ENCODE measurements around the gene FAM222B.
A peak's percentile ranks its signal among the peaks of the same experiment; 100 is the strongest.
"Not testable (repeated sequence)": the region's sequence is repeated elsewhere in the genome, so short reads cannot be mapped to it uniquely, and the experiment has no call there.

FAM222B gene, protein sequence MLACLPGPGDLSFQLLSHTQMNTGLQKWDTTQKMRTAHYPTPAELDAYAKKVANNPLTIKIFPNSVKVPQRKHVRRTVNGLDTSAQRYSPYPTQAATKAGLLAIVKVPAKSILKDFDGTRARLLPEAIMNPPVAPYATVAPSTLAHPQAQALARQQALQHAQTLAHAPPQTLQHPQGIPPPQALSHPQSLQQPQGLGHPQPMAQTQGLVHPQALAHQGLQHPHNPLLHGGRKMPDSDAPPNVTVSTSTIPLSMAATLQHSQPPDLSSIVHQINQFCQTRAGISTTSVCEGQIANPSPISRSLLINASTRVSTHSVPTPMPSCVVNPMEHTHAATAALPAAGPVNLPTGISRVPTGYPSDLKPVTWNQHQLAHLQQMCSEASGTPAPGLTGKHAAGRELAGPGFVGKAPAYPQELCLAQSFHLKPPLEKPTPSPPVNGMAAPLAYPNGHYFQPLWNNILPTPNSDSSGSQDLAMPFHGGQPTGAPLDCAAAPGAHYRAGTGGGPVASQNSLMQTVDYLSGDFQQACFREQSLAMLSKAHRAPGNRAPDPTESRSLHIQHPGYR

DNA sequence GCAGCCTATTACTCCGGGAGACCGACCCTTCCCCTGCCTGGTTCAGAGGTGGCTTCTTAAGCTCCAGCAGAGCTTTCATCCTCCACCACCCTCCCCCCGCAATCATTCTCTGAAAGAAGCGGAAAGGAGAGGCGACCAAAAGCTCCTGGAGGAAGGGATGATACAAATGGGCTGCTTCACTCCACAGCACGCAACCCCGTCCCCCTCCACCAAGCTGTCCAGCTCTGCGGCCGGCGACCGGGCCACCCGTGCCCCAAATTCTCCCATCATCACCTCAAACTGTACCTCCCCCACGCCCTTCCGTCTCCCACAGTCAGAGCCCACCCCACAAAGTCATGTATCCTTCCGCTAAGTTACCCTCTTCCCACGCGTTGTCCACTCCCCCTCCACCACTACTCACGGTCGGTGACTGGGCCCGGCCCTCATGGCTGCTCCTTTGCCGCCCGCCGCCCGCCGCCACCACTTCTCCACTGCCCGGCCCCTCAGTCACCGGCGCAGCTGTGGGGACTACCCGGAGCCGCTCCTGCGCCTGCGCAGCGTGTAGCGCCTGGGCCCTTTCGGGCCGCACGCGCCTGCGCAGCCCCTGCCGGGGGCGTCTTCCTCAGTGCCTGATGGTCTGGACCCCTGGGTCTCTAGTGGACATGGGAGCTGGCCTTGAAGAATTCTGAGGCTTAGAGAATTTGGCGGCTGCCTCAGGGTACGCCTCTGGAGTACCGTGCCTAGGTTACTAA, at the start of gene FAM222B:
TSS of gene FAM222B (minus strand) at position 509 of the 731 bp plus-strand sequence. CDS start 76,123 bp downstream, outside the sequence.
- DNase-seq: peak; percentile 89 to 91

DNA sequence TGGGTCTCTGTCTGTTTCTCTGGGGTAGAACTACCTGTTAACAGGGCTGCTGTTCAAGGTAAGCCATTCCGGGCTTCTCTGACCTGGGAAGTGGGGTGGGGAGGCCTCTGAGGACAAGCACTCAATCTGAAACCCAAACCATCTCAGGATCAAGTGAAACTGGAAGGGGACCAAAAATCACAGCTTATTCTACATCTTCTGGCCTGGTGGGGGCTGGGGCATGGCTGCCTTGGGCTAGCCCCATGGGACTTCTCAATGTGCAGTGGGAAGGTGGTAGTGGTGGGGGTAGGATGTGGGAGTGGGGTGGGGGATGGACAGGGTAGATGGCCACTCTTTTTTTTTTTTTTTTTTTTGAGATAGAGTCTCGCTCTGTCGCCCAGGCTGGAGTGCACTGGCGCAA, 49.4 kb upstream of the FAM222B start:
- no peak for DNase-seq

GRCh38 chr17:28891201-28891600, 48.6 kb upstream of the FAM222B start:
- DNase-seq: no peak

DNA sequence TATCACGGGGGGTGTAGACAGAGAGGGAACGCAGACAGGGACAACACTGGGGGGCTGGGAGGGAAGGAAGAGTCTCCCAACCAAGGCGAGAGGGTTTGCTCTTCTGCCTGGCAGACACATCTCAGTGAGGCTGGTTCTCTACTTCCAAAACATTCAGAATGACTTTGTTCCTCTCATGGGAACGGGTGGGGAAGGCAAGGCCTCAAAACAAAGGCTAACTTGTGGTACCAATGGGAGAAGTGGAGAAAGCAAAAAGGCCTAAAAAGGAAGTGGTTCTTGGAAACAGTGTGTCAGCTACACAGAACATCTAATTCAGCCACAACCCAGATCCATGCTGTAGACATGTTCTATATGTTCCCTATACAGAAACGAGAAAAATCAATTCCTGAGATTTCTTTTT, 47.4 kb upstream of the FAM222B start:
- no peak for DNase-seq

DNA sequence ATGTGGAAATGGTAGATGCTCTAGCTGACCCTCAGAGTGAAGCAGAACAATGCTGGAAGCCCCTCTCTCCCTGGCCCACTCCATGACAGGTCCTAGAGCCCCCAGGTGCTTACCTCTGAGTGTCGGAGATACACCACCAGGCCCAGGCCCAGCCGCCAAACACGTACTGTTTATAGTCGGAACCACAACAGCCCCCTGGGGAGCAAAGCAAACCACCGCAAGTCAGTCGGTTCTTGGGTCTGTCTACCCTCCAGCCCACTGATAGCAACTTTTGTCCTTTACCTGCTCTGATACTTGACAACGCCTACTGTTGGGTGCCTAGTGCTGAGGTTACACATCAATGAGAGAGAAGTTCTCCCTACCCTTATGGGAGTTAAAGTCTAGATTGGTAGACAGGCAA, 46.2 kb upstream of the FAM222B start:
- DNase-seq: no peak

- no peak for DNase-seq
These were observed 45.4 kb upstream of the FAM222B start for GRCh38 chr17:28887871-28888471.

- DNase-seq: no peak
These were observed 43.4 kb upstream of the FAM222B start for GRCh38 chr17:28885951-28886350.

DNA sequence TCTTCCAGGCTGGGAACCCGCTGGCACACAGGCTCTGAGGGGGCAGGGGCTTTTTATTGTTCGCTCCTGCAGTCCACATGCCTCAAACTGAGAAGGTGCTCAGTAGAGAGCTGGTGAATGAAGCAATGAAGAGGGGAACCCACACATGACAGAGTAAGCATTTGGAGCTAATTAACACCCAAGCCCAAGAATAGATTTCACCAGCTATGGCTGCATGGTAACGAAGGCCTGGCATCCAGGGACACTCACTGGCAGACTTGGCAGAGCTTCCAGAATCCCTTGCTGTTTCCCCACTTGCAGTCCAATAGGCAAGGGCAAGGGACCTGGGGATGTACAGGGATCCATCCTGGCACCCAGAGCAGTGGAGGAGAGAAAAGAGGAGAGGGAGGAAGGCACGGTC, 42.8 kb upstream of the FAM222B start:
- DNase-seq: no peak

GRCh38 chr17:28883967-28884702, 41.5 kb upstream of the FAM222B start:
- no peak for DNase-seq

- no peak for DNase-seq
These were observed 39.7 kb upstream of the FAM222B start for GRCh38 chr17:28882154-28882895.

DNA sequence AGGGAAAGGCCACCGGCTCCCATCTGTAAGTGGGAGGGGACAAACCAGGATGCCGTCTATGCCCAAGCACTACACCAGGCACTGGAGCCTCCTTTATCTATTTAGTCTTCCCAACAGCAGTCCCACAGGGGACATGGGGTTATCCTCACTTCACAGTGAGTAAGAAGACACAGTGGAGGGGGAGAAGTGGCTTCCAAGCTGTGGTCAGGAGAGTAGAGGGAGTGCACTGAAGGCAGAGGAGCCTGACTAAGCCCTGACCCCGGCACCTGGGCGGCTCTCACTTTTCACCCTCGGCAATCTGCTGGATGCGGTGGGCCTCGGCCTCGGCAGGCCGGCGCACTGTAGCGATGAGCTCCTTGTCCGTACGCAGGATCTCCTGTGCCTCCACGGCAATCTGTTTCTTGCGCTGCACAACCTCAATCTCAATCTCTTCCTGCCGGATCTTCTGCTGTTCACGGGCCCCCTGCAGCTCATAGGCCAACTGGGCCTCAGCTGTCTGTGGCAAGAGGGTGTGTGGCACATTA, 39.0 kb upstream of the FAM222B start:
- DNase-seq: no peak

DNA sequence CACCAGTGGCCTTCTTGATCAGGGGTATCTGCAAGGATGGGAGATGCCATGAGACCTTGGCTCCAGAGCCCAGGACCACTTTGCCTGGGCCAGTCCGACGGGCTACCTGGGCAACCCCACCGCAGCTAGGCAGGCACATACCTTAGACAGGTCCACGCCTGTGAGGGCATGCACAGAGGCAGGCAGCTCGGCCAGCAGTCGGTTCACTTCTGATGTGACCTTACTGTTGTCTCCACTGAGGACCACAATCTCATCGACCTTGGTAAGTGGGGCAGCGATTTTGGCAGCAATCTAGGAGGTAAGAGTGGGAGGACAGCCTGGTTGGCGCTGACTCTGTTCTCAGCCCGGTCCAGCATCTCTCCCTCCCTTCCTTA, 38.0 kb upstream of the FAM222B start:
- DNase-seq: no peak

GRCh38 chr17:28879886-28880571, 37.4 kb upstream of the FAM222B start:
- no peak for DNase-seq

DNA sequence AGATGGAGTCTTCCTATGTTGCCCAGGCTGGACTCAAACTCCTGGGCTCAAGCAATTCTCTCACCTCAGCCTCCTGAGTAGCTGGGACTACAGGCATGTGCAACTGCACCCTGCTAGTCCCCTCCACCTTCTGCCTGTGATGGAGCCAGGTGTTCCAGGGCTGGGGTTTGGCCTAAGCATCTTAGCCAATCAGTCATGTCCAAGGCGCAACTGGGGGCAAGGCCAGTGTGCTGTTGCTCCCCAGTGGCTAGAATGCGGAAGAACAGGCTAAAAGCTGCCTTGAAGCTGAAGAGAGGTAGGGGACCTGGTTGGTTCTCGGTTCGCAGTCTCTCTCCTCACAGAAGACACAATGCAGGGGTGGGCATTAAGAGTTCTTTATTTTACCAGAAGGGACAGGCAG, 36.4 kb upstream of the FAM222B start:
- DNase-seq: no peak

DNA sequence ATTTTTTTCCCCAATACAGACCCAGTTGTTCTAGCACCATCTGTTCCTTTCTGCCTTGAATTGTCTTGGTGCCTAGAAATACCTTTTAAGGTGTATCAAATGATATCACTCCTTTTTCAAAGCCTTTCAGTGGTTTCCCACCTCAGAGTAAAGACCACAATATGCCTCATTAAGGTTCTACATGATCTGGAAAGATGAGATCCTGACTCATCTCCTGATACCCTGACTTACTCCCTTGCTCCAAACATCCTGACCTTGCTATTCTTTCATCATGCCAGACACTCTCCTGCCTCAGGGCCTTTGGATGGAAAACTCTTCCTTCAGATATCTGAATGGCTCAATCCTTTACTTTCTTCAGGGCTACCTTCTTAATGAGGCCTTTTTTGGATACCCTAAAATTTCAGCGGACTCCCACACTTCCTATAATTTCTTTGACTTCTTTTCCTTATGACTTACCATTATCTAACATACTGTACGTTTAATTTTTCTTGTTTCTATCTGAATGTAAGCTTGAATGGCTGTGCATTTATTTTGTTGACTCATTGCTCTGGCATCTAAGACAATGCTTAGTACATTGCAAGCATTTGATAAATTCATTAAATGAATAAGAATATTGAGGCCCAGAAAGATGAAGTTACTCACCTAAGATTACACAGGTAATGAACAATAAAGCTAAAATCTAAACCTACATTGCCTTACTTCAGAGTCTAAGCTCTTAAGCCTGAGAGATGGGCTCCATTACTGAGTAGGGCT, 35.7 kb upstream of the FAM222B start:
- DNase-seq: no peak

GRCh38 chr17:28877150-28877711, 34.6 kb upstream of the FAM222B start:
- DNase-seq: not testable (repeated sequence)

GRCh38 chr17:28875848-28876550, 33.4 kb upstream of the FAM222B start:
- no peak for DNase-seq

GRCh38 chr17:28874750-28875149, 32.2 kb upstream of the FAM222B start:
- no peak for DNase-seq

- no peak for DNase-seq
These were observed 31.2 kb upstream of the FAM222B start for GRCh38 chr17:28873839-28874238.

All from CD4-positive, alpha-beta T cell treated with Interleukin-1 beta for 1 hour (primary cell).